GM12875 (cell line): ENCODE results near the gene DLGAP4.

Experiments used
- H3K4me3 ChIP-seq: one replicate; pipeline ENCODE4 v1.5.1; 2011; ENCODE audit warnings: low read depth, low read length, control low read depth
- TF ChIP-seq, protein P1 (sequence below): IDR thresholded peaks from 2 replicates; pipeline ENCODE4 v1.5.1; 2011; ENCODE audit warnings: low read depth, mild to moderate bottlenecking, control low read depth, inconsistent platforms, low read length, moderate library complexity, borderline replicate concordance; ENCODE audit not compliant: insufficient read depth

DLGAP4 gene

DNA sequence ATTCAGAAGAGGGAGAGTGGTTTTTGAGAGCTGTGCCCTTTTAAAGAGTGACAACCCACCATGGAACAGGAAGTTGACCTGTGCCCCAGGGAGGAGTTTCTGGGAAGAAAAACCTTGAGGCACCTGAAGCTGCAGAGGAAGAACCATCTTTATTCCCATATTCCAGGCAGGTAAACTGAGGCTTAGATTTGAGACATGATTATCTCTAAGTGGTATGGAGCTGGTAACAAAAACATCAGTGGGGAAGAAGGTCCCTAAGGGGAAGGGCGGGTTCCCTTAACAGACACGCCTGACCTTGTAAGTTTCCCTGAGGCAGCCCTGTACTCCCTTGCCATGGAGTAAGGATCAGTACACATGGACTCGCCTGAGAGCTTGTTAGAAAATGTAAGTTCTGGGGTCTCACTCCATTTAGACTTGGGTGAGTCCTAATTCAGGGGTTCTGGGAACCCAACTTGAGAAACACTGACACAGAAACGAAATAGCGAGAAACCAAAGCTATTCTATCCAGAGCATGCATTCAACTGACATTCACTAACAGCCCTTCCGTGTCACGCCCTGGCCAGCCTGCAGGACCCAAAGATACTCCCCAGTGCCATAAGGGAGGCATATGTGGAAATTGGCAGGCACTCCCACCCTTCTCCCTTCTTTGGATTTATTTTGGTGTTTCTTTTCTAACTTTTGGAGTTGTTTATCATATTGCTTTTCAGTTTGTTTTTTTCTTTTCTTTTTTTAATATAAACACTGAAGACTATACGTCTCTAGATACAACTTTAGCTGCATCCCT, 90.9 kb downstream of the DLGAP4 start:
- H3K4me3 ChIP-seq = no peak overlapping the region
- TF ChIP-seq, protein P1, sequence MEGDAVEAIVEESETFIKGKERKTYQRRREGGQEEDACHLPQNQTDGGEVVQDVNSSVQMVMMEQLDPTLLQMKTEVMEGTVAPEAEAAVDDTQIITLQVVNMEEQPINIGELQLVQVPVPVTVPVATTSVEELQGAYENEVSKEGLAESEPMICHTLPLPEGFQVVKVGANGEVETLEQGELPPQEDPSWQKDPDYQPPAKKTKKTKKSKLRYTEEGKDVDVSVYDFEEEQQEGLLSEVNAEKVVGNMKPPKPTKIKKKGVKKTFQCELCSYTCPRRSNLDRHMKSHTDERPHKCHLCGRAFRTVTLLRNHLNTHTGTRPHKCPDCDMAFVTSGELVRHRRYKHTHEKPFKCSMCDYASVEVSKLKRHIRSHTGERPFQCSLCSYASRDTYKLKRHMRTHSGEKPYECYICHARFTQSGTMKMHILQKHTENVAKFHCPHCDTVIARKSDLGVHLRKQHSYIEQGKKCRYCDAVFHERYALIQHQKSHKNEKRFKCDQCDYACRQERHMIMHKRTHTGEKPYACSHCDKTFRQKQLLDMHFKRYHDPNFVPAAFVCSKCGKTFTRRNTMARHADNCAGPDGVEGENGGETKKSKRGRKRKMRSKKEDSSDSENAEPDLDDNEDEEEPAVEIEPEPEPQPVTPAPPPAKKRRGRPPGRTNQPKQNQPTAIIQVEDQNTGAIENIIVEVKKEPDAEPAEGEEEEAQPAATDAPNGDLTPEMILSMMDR = no peak

DNA sequence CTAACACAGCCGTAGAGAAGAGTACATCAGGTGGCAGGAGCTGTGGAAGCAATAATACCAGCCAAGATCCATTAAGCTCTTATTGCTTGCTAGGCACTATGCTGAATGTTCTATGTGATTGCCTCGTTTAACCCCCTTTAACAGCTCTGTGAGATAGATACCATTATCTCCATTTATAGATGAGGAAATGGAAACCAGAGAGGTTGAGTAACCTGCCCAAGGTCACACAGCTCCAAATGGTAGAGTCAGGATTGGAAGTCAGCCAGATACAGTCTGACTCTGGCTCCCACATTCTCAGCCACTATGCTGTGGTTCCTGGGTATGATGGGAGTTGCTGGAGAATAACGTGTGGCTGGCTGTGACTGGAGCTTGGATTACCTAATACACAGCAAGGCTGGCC, 92.4 kb downstream of the DLGAP4 start:
- TF ChIP-seq, protein P1 = no peak

DNA sequence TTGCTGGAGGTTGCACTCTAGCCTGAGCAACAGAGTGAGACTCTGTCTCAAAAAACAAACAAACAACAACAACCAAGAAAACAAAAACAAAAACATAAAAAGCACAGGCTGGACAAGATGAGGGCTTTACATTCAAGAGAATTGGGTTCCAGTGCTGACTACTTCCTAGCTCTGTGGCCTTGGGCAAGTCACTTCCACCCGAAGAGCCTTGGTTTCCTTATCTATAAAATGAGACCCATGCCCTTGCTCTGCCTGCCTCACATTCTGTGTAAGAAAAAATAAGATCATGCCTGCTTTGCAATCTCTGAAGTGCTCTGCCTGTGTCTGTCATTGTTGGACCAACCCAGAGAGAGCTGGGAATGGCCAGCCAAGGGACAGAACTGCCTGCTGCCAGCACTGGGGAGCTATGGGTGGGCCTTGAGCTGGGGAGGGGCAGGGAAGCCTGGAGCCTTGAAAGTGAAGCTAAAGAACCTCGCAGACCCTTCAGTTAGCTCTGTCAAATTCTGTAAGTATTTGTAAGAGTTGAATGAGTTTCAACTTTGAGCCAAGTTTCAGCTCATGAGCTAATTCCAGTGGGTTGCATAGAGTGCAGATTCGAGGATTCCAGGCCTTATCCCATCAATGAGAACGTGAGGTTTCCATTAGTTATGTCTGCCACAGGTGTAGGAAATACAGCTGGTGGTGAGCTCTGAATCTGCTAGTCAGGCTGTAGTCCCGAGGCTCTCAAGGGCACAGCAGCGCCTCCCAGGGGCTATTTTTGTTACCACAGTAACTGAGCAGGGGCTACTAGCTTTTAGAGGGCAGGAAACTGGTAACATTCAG, 93.2 kb downstream of the DLGAP4 start:
- TF ChIP-seq, protein P1 = peak; percentile 48; the same call in 1 of the 2 replicates
- H3K4me3 ChIP-seq = no peak overlapping the region

More for the DNA sequence above, 92.4 kb downstream of the DLGAP4 start:
- H3K4me3 ChIP-seq = no peak overlapping the region

DNA sequence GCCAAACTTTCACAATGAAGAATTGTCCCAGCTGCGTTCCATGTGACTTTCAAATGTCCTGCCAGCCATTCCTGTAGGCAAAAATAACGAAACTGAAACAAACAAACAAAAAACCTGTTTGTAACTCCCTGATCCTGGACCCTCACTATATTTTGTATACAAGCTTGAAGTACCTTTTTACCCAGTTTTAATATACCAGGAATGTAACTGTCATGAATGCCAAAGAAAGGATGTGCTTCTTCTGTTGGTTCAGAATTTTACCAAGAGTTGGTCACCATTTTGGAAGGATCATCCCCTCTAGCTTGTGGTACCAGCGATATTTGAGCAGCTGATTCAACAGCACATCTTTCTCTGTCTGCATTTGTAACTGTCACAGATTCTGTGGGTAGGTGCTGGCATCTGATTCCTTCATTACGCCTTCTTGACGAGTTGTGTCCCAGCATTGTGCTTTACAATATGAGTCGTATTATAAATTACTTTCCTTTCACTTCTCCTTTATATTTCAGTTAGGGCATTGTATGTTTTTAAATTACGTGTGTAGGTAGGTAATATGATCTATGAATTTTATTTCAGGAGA, 93.9 kb downstream of the DLGAP4 start:
- H3K4me3 ChIP-seq = no peak overlapping the region
- TF ChIP-seq, protein P1 = no peak

DNA sequence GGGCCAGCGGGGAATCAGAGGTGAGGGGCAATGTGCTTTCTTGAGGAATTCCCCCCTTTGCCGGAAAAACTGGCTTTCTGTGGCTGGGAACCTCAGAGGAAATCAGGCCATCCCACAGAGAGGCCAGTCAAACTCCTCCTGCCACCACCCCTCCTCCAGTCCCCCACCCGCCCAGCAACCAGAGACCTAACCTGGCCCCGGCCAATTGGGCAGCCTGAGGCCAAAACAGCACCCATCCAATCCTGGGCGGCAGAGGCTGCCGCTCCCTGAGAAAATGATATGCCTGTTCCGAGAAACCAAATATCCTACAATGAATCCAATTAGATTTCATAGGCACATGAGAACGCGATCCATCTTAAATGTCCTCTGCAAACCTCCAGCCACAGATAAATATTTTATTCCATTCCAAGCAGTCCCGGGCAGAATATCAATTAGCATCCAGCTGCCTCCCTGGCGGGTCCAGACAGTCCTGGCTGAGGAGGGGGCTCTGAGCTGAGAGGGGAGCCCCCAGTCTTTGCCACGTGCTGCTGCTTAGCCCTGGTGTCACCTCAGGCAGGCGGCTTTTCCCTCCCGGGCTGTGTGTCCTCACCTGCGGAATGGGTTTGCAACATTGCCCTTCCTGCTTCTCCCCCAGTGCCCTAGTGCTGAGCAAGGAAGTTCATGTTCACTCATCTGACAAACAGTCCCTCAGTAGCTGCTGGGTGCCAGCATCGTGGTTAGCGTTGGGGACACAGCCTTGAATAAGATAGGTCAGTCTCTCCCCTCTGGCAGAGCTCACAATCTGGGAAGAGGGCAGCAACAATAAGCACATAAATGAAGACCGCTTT, 95.0 kb downstream of the DLGAP4 start:
- TF ChIP-seq, protein P1 = no peak
- H3K4me3 ChIP-seq = no peak overlapping the region

DNA sequence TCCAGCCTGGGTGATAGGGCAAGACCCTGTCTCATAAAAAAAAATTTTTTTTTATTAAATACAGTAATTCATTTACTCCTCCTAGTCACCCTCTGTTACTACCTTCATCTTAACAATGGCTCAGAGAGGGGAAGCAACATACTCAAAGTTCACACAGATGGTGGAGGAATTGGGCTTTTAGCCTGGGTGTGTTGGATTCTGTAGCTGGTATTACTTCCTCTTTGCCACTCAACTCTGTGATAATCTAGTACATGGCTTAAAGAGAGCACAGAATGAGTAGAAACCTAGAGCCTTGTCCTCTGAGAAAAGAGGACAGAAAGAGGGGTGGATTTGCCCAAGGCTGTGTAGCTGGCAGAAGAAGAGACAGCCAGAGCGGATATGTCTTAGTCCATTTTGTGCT, 96.6 kb downstream of the DLGAP4 start:
- H3K4me3 ChIP-seq = no peak overlapping the region
- TF ChIP-seq, protein P1 = no peak
